ENCODE measurements around the gene RSF1. TPM values are rescaled to one million over a fixed set of nuclear protein-coding genes. Genes with fewer than 3 reads are reported as not detected.

The RSF1 gene
- total and polyA plus RNA-seq, 2 donors (not counting 1 experiment from before 2014, with no cell fraction given), result 4.8 to 104 TPM

- Histone ChIP-seq H3K27ac (ENCODE audit: low read length in 2 of 2) (no peak overlapping the region), H3K36me3 (replicated peaks in 1 of 2; ENCODE audit: control extremely low read depth in 1 of 2, control insufficient read depth in 1 of 2, extremely low read depth in 1 of 2, insufficient read depth in 2 of 2, low read length in 1 of 2) (peaks cover 2% of the 10 kb centered on the region in 2 experiments), H3K4me2 (replicated peaks; ENCODE audit: low read depth, low read length, poor library complexity, severe bottlenecking) (no peak overlapping the region), H3K4me3 (ENCODE audit: control extremely low read depth in 1 of 5, extremely low read depth in 1 of 5, insufficient read depth in 1 of 5, low read depth in 2 of 5, low read length in 4 of 5) (no peak overlapping the region), H3K27me3 (replicated peaks in 1 of 4; ENCODE audit: control extremely low read depth in 1 of 4, control insufficient read depth in 3 of 4, insufficient read depth in 4 of 4, low read length in 3 of 4) (no peaks in the 10 kb centered on the region), H4K20me1 (ENCODE audit: control insufficient read depth, insufficient read depth, low read length, poor library complexity, severe bottlenecking) (peaks cover 89% of the 10 kb centered on the region), H3K4me1 (ENCODE audit: control insufficient read depth in 2 of 2, insufficient read depth in 2 of 2, low read length in 2 of 2) (peaks cover 0 to 12% of the 10 kb centered on the region in 2 donors), H3K9ac (ENCODE audit: low read length) (no peak overlapping the region), H3K79me2 (ENCODE audit: control insufficient read depth, insufficient read depth, low read length) (peaks cover 100% of the 10 kb centered on the region), H3K9me3 (ENCODE audit: control extremely low read depth in 1 of 3, control insufficient read depth in 2 of 3, insufficient read depth in 1 of 3, low read length in 2 of 3) (peaks cover 0 to 16% (median 3%) of the 10 kb centered on the region in 3 donors), H2AFZ (ENCODE audit: insufficient read depth, low read depth, low read length, poor library complexity, severe bottlenecking) (no peak overlapping the region)
- 100% methylated on average over 4 of the region's 4 CpGs for WGBS (ENCODE audit: insufficient coverage)
- ATAC-seq (ENCODE audit: low read depth) (no peak), DNase-seq (no peak)
- Mint-ChIP-seq H3K27ac (no peak overlapping the region), H3K4me3 (no peak overlapping the region), H3K9me3 (ENCODE audit: insufficient read depth) (no peaks in the 10 kb centered on the region), H3K4me1 (peaks cover 80% of the 10 kb centered on the region), H3K27me3 (no peaks in the 10 kb centered on the region)
- intact Hi-C loops (cut with micrococcal nuclease), result no loop called here
- TF ChIP-seq CTCF (IDR thresholded peaks at IDR 0.05) (no peak), EZH2 (IDR thresholded peaks at IDR 0.05; ENCODE audit: borderline replicate concordance, insufficient read depth, low read depth, low read length, poor library complexity, severe bottlenecking) (no peak)
- ChIA-PET POLR2A (no interaction called here), CTCF (no interaction called here)
These were observed 29.2 kb downstream of the RSF1 start for GRCh38 chr11:77791301-77791700.

GRCh38 chr11:77789731-77790476, 30.6 kb downstream of the RSF1 start:
- TF ChIP-seq CTCF (IDR thresholded peaks at IDR 0.05) (no peak), EZH2 (IDR thresholded peaks at IDR 0.05; ENCODE audit: borderline replicate concordance, insufficient read depth, low read depth, low read length, poor library complexity, severe bottlenecking) (no peak)
- WGBS (ENCODE audit: insufficient coverage), result 100% methylated on average over 5 of the region's 5 CpGs
- H3K9ac ChIP-seq (ENCODE audit: low read length), result no peak overlapping the region
- no peak overlapping the region for H3K4me2 ChIP-seq (replicated peaks; ENCODE audit: low read depth, low read length, poor library complexity, severe bottlenecking)
- CTCF ChIA-PET, result no interaction called here
- no peak overlapping the region for H2AFZ ChIP-seq (ENCODE audit: insufficient read depth, low read depth, low read length, poor library complexity, severe bottlenecking)
- H3K36me3 ChIP-seq (replicated peaks in 1 of 2; ENCODE audit: control extremely low read depth in 1 of 2, control insufficient read depth in 1 of 2, extremely low read depth in 1 of 2, insufficient read depth in 2 of 2, low read length in 1 of 2), result peaks cover 2% of the 10 kb centered on the region in 2 experiments
- POLR2A ChIA-PET, result no interaction called here
- DNase-seq (no peak), ATAC-seq (ENCODE audit: low read depth) (no peak)
- peaks cover 0 to 16% (median 3%) of the 10 kb centered on the region in 3 donors for H3K9me3 ChIP-seq (ENCODE audit: control extremely low read depth in 1 of 3, control insufficient read depth in 2 of 3, insufficient read depth in 1 of 3, low read length in 2 of 3)
- H3K4me1 ChIP-seq (ENCODE audit: control insufficient read depth in 2 of 2, insufficient read depth in 2 of 2, low read length in 2 of 2), result peaks cover 0 to 6% of the 10 kb centered on the region in 2 donors
- peaks cover 82% of the 10 kb centered on the region for H4K20me1 ChIP-seq (ENCODE audit: control insufficient read depth, insufficient read depth, low read length, poor library complexity, severe bottlenecking)
- no peak overlapping the region for H3K4me3 ChIP-seq (ENCODE audit: control extremely low read depth in 1 of 5, extremely low read depth in 1 of 5, insufficient read depth in 1 of 5, low read depth in 2 of 5, low read length in 4 of 5)
- H3K79me2 ChIP-seq (ENCODE audit: control insufficient read depth, insufficient read depth, low read length), result peaks cover 99% of the 10 kb centered on the region
- intact Hi-C loops (cut with micrococcal nuclease), result no loop called here
- peaks cover 71% of the 10 kb centered on the region for H3K4me1 Mint-ChIP-seq
- H3K9me3 Mint-ChIP-seq (ENCODE audit: insufficient read depth), result no peaks in the 10 kb centered on the region
- no peak overlapping the region for H3K27ac Mint-ChIP-seq
- no peak overlapping the region for H3K4me3 Mint-ChIP-seq
- H3K27me3 Mint-ChIP-seq, result no peaks in the 10 kb centered on the region
- no peaks in the 10 kb centered on the region for H3K27me3 ChIP-seq (replicated peaks in 1 of 4; ENCODE audit: control extremely low read depth in 1 of 4, control insufficient read depth in 3 of 4, insufficient read depth in 4 of 4, low read length in 3 of 4)
- no peak overlapping the region for H3K27ac ChIP-seq (ENCODE audit: low read length in 2 of 2)

Measured in B cell (primary cell).